Lung (tissue), 10 donors: ENCODE measurements around the gene FBXL13. TPM values are rescaled to one million over a fixed set of nuclear protein-coding genes. Genes with fewer than 3 reads are reported as not detected.
A peak's percentile ranks its signal among the peaks of the same experiment; 100 is the strongest.
"Not testable (repeated sequence)": the region's sequence is repeated elsewhere in the genome, so short reads cannot be mapped to it uniquely, and the experiment has no call there.

Experiments used
- ATAC-seq: fragments of 200-7000 bp; cut with Tn5 transposase; one replicate; pipeline ENCODE4 v1.9.1; 2020; ENCODE audit warnings: moderate number of reproducible peaks; ENCODE audit not compliant: insufficient read depth, low FRiP score
- DNase-seq, 3 donors: peaks; one replicate each; pipeline ENCODE4 v3.0.0-alpha.2; 2013 to 2017
- H3K27ac ChIP-seq, 2 donors: one replicate each; pipeline ENCODE4 v1.5.1; 2013; ENCODE audit warnings: mild to moderate bottlenecking in 2 of 2, moderate library complexity in 2 of 2, control low read depth in 1 of 2, inconsistent platforms in 1 of 2, low read depth in 1 of 2, low read length in 1 of 2
- H3K27me3 ChIP-seq, 3 donors: one replicate each; pipeline ENCODE4 v1.5.1; 2013; ENCODE audit warnings: low read length in 2 of 3; ENCODE audit not compliant: control insufficient read depth in 3 of 3, insufficient read depth in 3 of 3
- H3K36me3 ChIP-seq, 4 donors: one replicate each; pipeline ENCODE4 v1.5.1; 2013; ENCODE audit warnings: low read length in 4 of 4, mild to moderate bottlenecking in 1 of 4, moderate library complexity in 1 of 4; ENCODE audit not compliant: control insufficient read depth in 4 of 4, insufficient read depth in 4 of 4
- H3K4me1 ChIP-seq, 5 donors: one replicate each; pipeline ENCODE4 v1.5.1; 2013; ENCODE audit warnings: low read length in 5 of 5, mild to moderate bottlenecking in 2 of 5, moderate library complexity in 1 of 5; ENCODE audit not compliant: control insufficient read depth in 5 of 5, insufficient read depth in 5 of 5
- H3K4me3 ChIP-seq: one replicate; pipeline ENCODE4 v1.5.1; 2013; ENCODE audit warnings: mild to moderate bottlenecking, control low read depth, moderate library complexity
- H3K9ac ChIP-seq, 2 donors: one replicate each; pipeline ENCODE4 v1.5.1; 2013; ENCODE audit warnings: low read length in 2 of 2, control low read depth in 1 of 2; ENCODE audit not compliant: insufficient read depth in 1 of 2
- H3K9me3 ChIP-seq, 4 donors: one replicate each; pipeline ENCODE4 v1.5.1; 2013; ENCODE audit warnings: low read length in 3 of 4, mild to moderate bottlenecking in 1 of 4, moderate library complexity in 1 of 4; ENCODE audit not compliant: control insufficient read depth in 4 of 4, insufficient read depth in 3 of 4
- WGBS, 2 donors: extraction: QIAGEN DNeasy Blood & Tissue Kit; methylation state at CpG; one replicate each; pipeline ENCODE4 v1.1.7; 2013; 5-methylcytosine and 5-hydroxymethylcytosine counted together
- polyA plus RNA-seq, 2 donors: library from polyadenylated mRNA; stranded (reverse); fragments of 200-250 nt; gene quantifications; one replicate each; pipeline ENCODE4 v1.2.1, GENCODE V29; 2013
- total RNA-seq, 2 donors: library from RNA; depleted of rRNA in 1 of 2; stranded (reverse); fragments of >200 nt in 1 of 2; gene quantifications; one replicate each; pipeline ENCODE4 v1.2.1, GENCODE V29; 2014 to 2021
- donor health status: Bipolar disorder and iron deficiency.
- donor health status: healthy.
- donor health status: DM: yes; HTN: yes; CAD: no.

FBXL13 gene
- total and polyA plus RNA-seq, 4 donors, result 0.61 to 12.3 (median 3.7) TPM

DNA sequence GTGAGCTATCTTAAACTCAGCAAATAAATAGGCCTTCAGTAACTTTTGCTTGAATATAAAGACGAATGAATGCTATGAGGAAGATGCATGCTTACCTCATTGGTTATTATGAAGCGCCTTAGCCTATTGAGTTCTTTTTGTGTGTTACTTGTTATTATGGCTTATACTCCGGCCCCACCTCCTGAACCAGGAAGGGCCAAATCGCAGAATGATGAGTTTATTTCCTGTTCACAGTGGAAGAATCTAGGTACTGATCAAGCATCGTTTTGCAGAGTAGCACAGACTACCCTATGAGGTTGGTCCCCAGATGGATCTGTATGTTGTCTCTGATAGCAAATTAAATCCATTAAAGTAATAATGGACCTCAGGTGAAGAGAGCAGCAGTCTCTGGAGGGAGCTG lies 283.2 kb downstream of the FBXL13 start:
- not testable (repeated sequence) for H3K27ac ChIP-seq, H3K9ac ChIP-seq, DNase-seq, H3K27me3 ChIP-seq, H3K4me3 ChIP-seq, H3K4me1 ChIP-seq, H3K36me3 ChIP-seq, ATAC-seq, H3K9me3 ChIP-seq
- WGBS, 2 donors, result 83 to 85% methylated on average over 5 of the region's 5 CpGs

DNA sequence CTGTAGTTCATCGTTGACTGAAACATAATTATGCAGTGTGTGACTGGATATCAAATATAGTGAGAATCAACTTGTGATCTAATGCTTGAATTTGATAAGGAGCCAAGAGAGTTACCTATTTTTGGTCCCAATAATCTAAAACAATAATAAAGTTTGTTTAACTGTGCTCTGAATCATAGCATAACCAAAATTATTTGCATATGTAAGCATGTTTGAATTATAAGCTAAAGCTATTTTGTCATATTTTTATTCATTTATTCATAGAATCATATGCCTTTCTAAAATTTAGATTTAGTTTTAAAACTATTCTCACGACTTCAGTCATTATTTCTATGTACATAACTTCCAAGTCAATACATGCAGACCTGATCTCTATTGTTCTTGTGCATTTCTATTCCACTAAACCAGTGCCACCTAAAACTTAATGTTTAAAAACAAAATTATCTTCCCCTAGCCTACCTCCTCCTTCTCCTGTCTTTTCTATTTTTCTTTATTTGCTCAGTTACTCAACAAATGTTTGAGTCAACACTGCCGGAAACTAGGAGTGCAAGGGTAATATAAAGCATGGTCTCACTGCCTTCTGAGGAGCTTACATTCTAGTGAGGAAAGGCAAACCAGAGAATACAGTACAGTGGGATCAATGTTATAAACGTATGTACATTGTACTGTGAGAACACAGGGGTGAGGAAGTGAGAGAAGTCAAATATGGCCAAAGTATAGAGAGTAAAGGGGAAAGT lies 284.1 kb downstream of the FBXL13 start:
- H3K27me3 ChIP-seq, H3K9ac ChIP-seq, H3K27ac ChIP-seq, H3K36me3 ChIP-seq, ATAC-seq, H3K9me3 ChIP-seq, DNase-seq, H3K4me3 ChIP-seq, H3K4me1 ChIP-seq: not testable (repeated sequence)
- 81 to 87% methylated on average over 4 of the region's 4 CpGs for WGBS, 2 donors

DNA sequence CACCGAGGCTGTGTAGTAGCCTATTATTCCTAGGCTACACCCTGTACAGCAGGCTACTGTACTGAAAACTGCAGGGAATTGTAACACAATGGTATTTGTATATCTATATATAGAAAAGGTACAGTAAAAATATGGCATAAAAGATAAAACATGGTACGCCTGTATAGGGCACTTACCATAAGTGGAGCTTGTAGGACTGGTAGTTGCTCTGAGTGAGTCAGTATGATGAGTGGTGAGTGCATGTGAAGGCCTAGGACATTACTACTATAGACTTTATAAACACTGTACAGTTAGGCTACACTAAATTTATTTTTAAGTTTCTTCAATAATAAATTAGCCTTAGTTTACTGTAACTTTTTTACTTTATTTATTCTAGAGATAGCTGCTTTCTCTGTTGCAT lies 285.8 kb downstream of the FBXL13 start:
- not testable (repeated sequence) for H3K4me3 ChIP-seq, H3K27me3 ChIP-seq, H3K36me3 ChIP-seq, H3K9me3 ChIP-seq, ATAC-seq, H3K9ac ChIP-seq, H3K27ac ChIP-seq, H3K4me1 ChIP-seq, DNase-seq
- WGBS, 2 donors, result 98% methylated on average over 2 of the region's 2 CpGs

DNA sequence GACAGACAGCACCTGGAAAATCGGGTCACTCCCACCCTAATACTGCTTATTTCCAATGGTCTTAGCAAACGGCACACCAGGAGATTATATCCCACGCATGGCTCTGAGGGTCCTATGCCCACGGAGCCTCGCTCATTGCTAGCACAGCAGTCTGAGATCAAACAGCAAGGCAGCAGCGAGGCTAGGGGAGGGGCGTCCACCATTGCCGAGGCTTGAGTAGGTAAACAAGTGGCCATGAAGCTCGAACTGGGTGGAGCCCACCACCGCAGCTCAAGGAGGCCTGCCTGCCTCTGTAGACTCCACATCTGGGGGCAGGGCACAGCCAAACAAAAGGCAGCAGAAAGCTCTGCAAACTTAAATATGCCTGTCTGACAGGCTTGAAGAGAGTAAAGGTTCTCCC lies 293.7 kb downstream of the FBXL13 start:
- not testable (repeated sequence) for DNase-seq, H3K9me3 ChIP-seq, H3K9ac ChIP-seq, H3K36me3 ChIP-seq, H3K4me1 ChIP-seq, H3K27me3 ChIP-seq, H3K4me3 ChIP-seq, ATAC-seq, H3K27ac ChIP-seq
- 98 to 99% methylated on average over 10 of the region's 10 CpGs for WGBS, 2 donors

GRCh38 chr7:102778663-102779062 lies 295.9 kb downstream of the FBXL13 start:
- WGBS, 2 donors, result 85 to 91% methylated on average over 3 of the region's 3 CpGs

GRCh38 chr7:102776217-102776616 lies 298.4 kb downstream of the FBXL13 start:
- H3K27me3 ChIP-seq, H3K4me1 ChIP-seq, H3K27ac ChIP-seq, H3K36me3 ChIP-seq, ATAC-seq, H3K9ac ChIP-seq, H3K4me3 ChIP-seq, H3K9me3 ChIP-seq: not testable (repeated sequence)
- DNase-seq, result peak in 1 of 3 donors; percentile 13

More at GRCh38 chr7:102778663-102779062, 295.9 kb downstream of the FBXL13 start:
- H3K9ac ChIP-seq, H3K4me1 ChIP-seq, ATAC-seq, H3K27me3 ChIP-seq, H3K9me3 ChIP-seq, H3K4me3 ChIP-seq, H3K36me3 ChIP-seq, H3K27ac ChIP-seq: not testable (repeated sequence)
- DNase-seq, result peak in 2 of 3 donors; percentile 42 to 64

DNA sequence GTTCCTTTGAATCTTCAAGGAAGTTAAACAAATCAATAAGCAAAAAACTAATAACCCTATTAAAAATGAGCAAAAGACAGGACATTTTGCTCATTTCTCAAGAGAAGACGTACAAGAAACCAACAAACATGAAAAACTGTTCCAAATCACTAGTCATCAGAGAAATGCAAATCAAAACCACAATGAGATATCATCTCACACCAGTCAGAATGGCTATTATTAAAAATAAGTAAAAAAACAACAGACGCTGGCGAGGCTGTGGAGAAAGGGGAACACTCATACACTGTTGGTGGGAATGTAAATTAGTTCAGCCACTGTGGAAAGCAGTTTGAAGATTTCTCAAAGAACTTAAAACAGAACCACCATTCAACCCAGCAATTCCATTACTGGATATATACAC lies 304.1 kb downstream of the FBXL13 start:
- not testable (repeated sequence) for DNase-seq, H3K4me1 ChIP-seq, ATAC-seq, H3K27me3 ChIP-seq, H3K4me3 ChIP-seq, H3K36me3 ChIP-seq, H3K9ac ChIP-seq, H3K27ac ChIP-seq, H3K9me3 ChIP-seq
- WGBS, 2 donors, result 92 to 100% methylated on average over 3 of the region's 3 CpGs

GRCh38 chr7:102769657-102770192 lies 304.9 kb downstream of the FBXL13 start:
- not testable (repeated sequence) for H3K36me3 ChIP-seq, DNase-seq, H3K4me3 ChIP-seq, H3K9ac ChIP-seq, H3K27ac ChIP-seq, H3K27me3 ChIP-seq, H3K4me1 ChIP-seq, ATAC-seq, H3K9me3 ChIP-seq
- WGBS, 2 donors, result 87 to 98% methylated on average over 1 to 3 of the region's 3 CpGs
